Fibroblast of lung (primary cell): ENCODE measurements around the gene GRID1. TPM values are rescaled to one million over a fixed set of nuclear protein-coding genes. Genes with fewer than 3 reads are reported as not detected.

ENCODE experiments used
- DNase-seq, 2 donors: peaks; one replicate each; pipeline versions ENCODE4 v3.0.0 to v3.0.0-alpha.2; 2010; ENCODE audit warnings: low read depth in 2 of 2
- H2AFZ ChIP-seq: 2 replicates; pipeline ENCODE4 v1.5.1; 2012; ENCODE audit warnings: low read length, control low read depth, inconsistent platforms
- H3K27ac ChIP-seq: 2 replicates; pipeline ENCODE4 v1.5.1; 2011; ENCODE audit warnings: low read length, control low read depth; ENCODE audit not compliant: insufficient read depth
- H3K27me3 ChIP-seq: 2 replicates; pipeline ENCODE4 v1.5.1; 2011; ENCODE audit warnings: mild to moderate bottlenecking, low read length; ENCODE audit not compliant: control insufficient read depth, insufficient read depth
- H3K36me3 ChIP-seq: 2 replicates; pipeline ENCODE4 v1.5.1; 2011; ENCODE audit warnings: low read length; ENCODE audit not compliant: control insufficient read depth, insufficient read depth
- H3K4me1 ChIP-seq: 2 replicates; pipeline ENCODE4 v1.5.1; 2011; ENCODE audit warnings: low read length; ENCODE audit not compliant: control insufficient read depth, insufficient read depth; ENCODE audit errors: extremely low read depth
- H3K4me2 ChIP-seq: 2 replicates; pipeline ENCODE4 v1.5.1; 2011; ENCODE audit warnings: low read length, control low read depth; ENCODE audit not compliant: insufficient read depth; ENCODE audit errors: extremely low read depth
- H3K4me3 ChIP-seq, 4 experiments: fragments of 200-600 bp in 1 of 4; sonication (generic) in 1 of 4; replicated peaks in 1 of 4; 2 replicates each; pipeline ENCODE4 v1.5.1; 2011 to 2016; ENCODE audit warnings: low read length in 4 of 4, low read depth in 3 of 4, mild to moderate bottlenecking in 3 of 4, control low read depth in 2 of 4, inconsistent platforms in 1 of 4, mixed read lengths in 1 of 4; ENCODE audit not compliant: insufficient read depth in 1 of 4; ENCODE audit errors: control extremely low read depth in 1 of 4
- H3K79me2 ChIP-seq: 2 replicates; pipeline ENCODE4 v1.5.1; 2012; ENCODE audit warnings: mild to moderate bottlenecking, low read length, inconsistent platforms; ENCODE audit not compliant: control insufficient read depth, insufficient read depth
- H3K9ac ChIP-seq: 2 replicates; pipeline ENCODE4 v1.5.1; 2011; ENCODE audit warnings: mild to moderate bottlenecking, low read length, control low read depth; ENCODE audit not compliant: insufficient read depth
- H3K9me3 ChIP-seq: 2 replicates; pipeline ENCODE4 v1.5.1; 2012; ENCODE audit warnings: low read depth, low read length; ENCODE audit not compliant: control insufficient read depth, insufficient read depth
- H4K20me1 ChIP-seq: 2 replicates; pipeline ENCODE4 v1.5.1; 2011; ENCODE audit warnings: low read length; ENCODE audit not compliant: control insufficient read depth, insufficient read depth; ENCODE audit errors: extremely low read depth
- EZH2 ChIP-seq: IDR thresholded peaks from 2 replicates; pipeline ENCODE4 v1.5.1; 2012; ENCODE audit warnings: low read length, control low read depth, mild to moderate bottlenecking; ENCODE audit errors: missing control alignments
- polyA plus RNA-seq, 2 donors: library from polyadenylated mRNA; depleted of rRNA in 1 of 2; stranded (reverse) in 1 of 2; unstranded in 1 of 2; fragments of >200 nt; gene quantifications; 2 replicates each; pipeline ENCODE4 v1.2.1, GENCODE V29; 2011 to 2012; ENCODE audit warnings: missing spikeins in 1 of 2
- total RNA-seq: library from RNA; depleted of rRNA; stranded (reverse); fragments of >200 nt; gene quantifications from 2 replicates; pipeline ENCODE4 v1.2.1, GENCODE V29; 2014
- TF ChIP-seq, protein P1 (sequence below), 2 donors: IDR thresholded peaks in 1 of 2; conservative IDR thresholded peaks in 1 of 2; 1 replicate in 1 of 2; 2 replicates in 1 of 2; pipeline ENCODE4 v1.5.1; 2011 to 2012; ENCODE audit warnings: low read length in 2 of 2, control low read depth in 1 of 2, inconsistent platforms in 1 of 2, low read depth in 1 of 2, mild to moderate bottlenecking in 1 of 2

GRID1 gene
- total and polyA plus RNA-seq, 2 donors (not counting 1 experiment from before 2014, with no cell fraction given), result 0.03 to 0.33 TPM

DNA sequence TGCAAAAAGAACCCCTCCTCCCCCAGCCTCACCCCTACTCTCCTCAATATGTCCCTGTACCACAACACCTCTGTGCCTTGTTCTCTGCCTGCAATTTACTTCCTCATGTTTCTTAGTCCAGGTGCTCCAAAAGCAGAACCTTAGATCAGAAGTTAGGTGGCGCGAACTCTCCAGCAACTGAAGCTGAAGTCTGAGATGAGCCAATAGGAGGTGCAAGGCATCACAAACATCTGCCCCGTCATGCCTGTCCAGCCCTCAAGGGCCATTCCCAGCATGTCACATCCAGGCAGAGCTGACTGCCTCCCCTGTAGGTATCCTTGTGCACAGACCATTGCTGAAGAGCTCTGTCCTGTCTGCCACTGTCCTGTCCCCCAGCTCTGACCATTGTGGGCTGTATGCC is 508.8 kb downstream of the GRID1 start:
- no peaks in the 10 kb centered on the region for H3K9me3 ChIP-seq
- H3K27ac ChIP-seq, result no peak overlapping the region
- no peak overlapping the region for H3K4me2 ChIP-seq

DNA sequence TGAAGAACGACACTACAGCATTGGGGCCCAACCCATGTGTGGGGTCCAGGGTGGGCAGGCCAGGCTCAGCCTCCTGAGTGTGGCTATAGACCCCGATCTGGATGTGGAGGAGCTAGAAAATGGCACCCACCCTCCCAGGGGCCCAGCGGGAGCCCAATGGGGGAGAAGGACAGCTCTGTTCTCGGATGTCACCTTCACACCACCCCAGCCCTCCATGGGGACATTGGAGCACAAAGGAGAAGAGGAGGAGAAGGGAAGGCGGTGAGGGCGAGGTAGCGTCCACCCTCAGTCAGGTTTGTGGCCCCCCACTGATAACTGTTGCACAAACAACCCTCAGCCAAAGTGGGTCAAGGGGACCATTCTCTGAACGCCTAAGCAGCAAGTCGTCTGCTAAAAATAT is 509.3 kb downstream of the GRID1 start:
- no peak for TF ChIP-seq EZH2
- TF ChIP-seq, protein P1, sequence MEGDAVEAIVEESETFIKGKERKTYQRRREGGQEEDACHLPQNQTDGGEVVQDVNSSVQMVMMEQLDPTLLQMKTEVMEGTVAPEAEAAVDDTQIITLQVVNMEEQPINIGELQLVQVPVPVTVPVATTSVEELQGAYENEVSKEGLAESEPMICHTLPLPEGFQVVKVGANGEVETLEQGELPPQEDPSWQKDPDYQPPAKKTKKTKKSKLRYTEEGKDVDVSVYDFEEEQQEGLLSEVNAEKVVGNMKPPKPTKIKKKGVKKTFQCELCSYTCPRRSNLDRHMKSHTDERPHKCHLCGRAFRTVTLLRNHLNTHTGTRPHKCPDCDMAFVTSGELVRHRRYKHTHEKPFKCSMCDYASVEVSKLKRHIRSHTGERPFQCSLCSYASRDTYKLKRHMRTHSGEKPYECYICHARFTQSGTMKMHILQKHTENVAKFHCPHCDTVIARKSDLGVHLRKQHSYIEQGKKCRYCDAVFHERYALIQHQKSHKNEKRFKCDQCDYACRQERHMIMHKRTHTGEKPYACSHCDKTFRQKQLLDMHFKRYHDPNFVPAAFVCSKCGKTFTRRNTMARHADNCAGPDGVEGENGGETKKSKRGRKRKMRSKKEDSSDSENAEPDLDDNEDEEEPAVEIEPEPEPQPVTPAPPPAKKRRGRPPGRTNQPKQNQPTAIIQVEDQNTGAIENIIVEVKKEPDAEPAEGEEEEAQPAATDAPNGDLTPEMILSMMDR (conservative IDR thresholded peaks at IDR 0.05 in 1 of 2, IDR thresholded peaks at IDR 0.05 in 1 of 2; ENCODE audit: low read depth in 1 of 2, low read length in 2 of 2), result no peak
- no peaks in the 10 kb centered on the region for H3K9me3 ChIP-seq
- no peak overlapping the region for H3K4me2 ChIP-seq
- no peak overlapping the region for H3K9ac ChIP-seq
- no peak for DNase-seq
- no peaks in the 10 kb centered on the region for H3K4me1 ChIP-seq
- H3K36me3 ChIP-seq, result no peaks in the 10 kb centered on the region
- no peak overlapping the region for H3K27ac ChIP-seq
- no peak overlapping the region for H3K4me3 ChIP-seq
- no peak overlapping the region for H2AFZ ChIP-seq
- no peaks in the 10 kb centered on the region for H3K27me3 ChIP-seq
- H3K79me2 ChIP-seq, result no peaks in the 10 kb centered on the region
- H4K20me1 ChIP-seq, result no peaks in the 10 kb centered on the region

More for the DNA sequence above, 508.8 kb downstream of the GRID1 start:
- Histone ChIP-seq H3K36me3 (no peaks in the 10 kb centered on the region), H3K79me2 (no peaks in the 10 kb centered on the region), H3K9ac (no peak overlapping the region), H3K27me3 (no peaks in the 10 kb centered on the region), H3K4me3 (no peak overlapping the region), H3K4me1 (no peaks in the 10 kb centered on the region), H2AFZ (no peak overlapping the region), H4K20me1 (no peaks in the 10 kb centered on the region)
- TF ChIP-seq, protein P1 (conservative IDR thresholded peaks at IDR 0.05 in 1 of 2, IDR thresholded peaks at IDR 0.05 in 1 of 2; ENCODE audit: low read depth in 1 of 2, low read length in 2 of 2), result no peak
- TF ChIP-seq EZH2, result no peak
- DNase-seq, result no peak

DNA sequence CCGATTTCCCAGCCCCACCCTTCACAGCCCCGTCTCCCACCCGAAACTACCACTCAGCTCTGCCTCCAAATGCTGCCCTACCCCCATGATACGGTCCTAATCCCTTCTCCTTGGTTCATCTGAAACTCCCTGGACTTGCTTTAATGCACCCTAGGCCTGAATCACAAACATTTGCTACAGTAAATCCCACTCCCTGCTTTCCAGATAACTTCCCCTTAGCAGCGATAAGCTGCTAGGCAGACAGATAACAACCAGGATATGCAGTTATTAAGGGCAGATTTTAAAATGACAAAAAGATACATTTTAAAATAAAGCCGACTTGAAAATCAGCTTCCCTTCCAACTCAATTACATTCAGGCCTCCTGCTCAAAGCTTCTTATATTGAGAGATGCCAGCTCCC is 514.7 kb downstream of the GRID1 start:
- Histone ChIP-seq H3K4me3 (no peak overlapping the region), H3K36me3 (no peaks in the 10 kb centered on the region), H3K9me3 (no peaks in the 10 kb centered on the region), H3K4me2 (no peak overlapping the region), H3K27ac (no peak overlapping the region), H3K4me1 (no peaks in the 10 kb centered on the region), H3K79me2 (no peaks in the 10 kb centered on the region), H4K20me1 (no peaks in the 10 kb centered on the region), H3K9ac (no peak overlapping the region), H2AFZ (no peak overlapping the region), H3K27me3 (no peaks in the 10 kb centered on the region)
- no peak for TF ChIP-seq EZH2
- TF ChIP-seq, protein P1 (conservative IDR thresholded peaks at IDR 0.05 in 1 of 2, IDR thresholded peaks at IDR 0.05 in 1 of 2; ENCODE audit: low read depth in 1 of 2, low read length in 2 of 2), result no peak
- no peak for DNase-seq
